Stimulated activated CD8-positive, alpha-beta memory T cell treated with anti-CD3 and anti-CD28 coated beads, Interleukin-12 subunit alpha, Interleukin-12 subunit beta, amount 100 ng/mL, for 4 hours (primary cell): Measurements from ENCODE around the gene VSX1.
A peak's percentile ranks its signal among the peaks of the same experiment; 100 is the strongest.

Experiments
- DNase-seq: peaks from one replicate; pipeline ENCODE4 v3.0.0-alpha.2; 2020; ENCODE audit warnings: low read depth

VSX1 gene

GRCh38 chr20:25081730-25082497 is at the start of gene VSX1:
Gene VSX1, minus strand, starts transcription at chr20:25082141. Its CDS starts 45 bp downstream, at chr20:25082096.
- no peak for DNase-seq

GRCh38 chr20:25129908-25130307 is 48.0 kb upstream of the VSX1 start:
- DNase-seq = no peak

- no peak for DNase-seq
Measured at GRCh38 chr20:25129428-25129827, 47.5 kb upstream of the VSX1 start.

GRCh38 chr20:25128649-25129048 is 46.7 kb upstream of the VSX1 start:
- no peak for DNase-seq

GRCh38 chr20:25127761-25128537 is 46.0 kb upstream of the VSX1 start:
- DNase-seq = no peak

GRCh38 chr20:25126204-25127029 is 44.5 kb upstream of the VSX1 start:
- DNase-seq = no peak

GRCh38 chr20:25125636-25126035 is 43.7 kb upstream of the VSX1 start:
- no peak for DNase-seq

- DNase-seq = no peak
Measured at GRCh38 chr20:25120920-25121319, 39.0 kb upstream of the VSX1 start.

GRCh38 chr20:25120457-25120856 is 38.5 kb upstream of the VSX1 start:
- no peak for DNase-seq

GRCh38 chr20:25118529-25118928 is 36.6 kb upstream of the VSX1 start:
- DNase-seq = no peak

- DNase-seq = no peak
Measured at GRCh38 chr20:25117990-25118389, 36.0 kb upstream of the VSX1 start.

GRCh38 chr20:25116739-25117458 is 35.0 kb upstream of the VSX1 start:
- DNase-seq = no peak

- DNase-seq = no peak
Measured at GRCh38 chr20:25103526-25103925, 21.6 kb upstream of the VSX1 start.

- DNase-seq = no peak
Measured at GRCh38 chr20:25100914-25101313, 19.0 kb upstream of the VSX1 start.

- no peak for DNase-seq
Measured at GRCh38 chr20:25099601-25100140, 17.7 kb upstream of the VSX1 start.

GRCh38 chr20:25097498-25097897 is 15.6 kb upstream of the VSX1 start:
- DNase-seq = no peak

GRCh38 chr20:25090492-25091429 is 8.8 kb upstream of the VSX1 start:
- peak; percentile 44 for DNase-seq

GRCh38 chr20:25089662-25090061 is 7.7 kb upstream of the VSX1 start:
- no peak for DNase-seq

- DNase-seq = no peak
Measured at GRCh38 chr20:25089096-25089495, 7.2 kb upstream of the VSX1 start.

- DNase-seq = no peak
Measured at GRCh38 chr20:25088267-25088666, 6.3 kb upstream of the VSX1 start.
